GM12873 (cell line): ENCODE data around the gene DDX39B.

Experiments
- TF ChIP-seq, protein P1 (sequence below): IDR thresholded peaks from 2 replicates; pipeline ENCODE4 v1.5.1; 2012; ENCODE audit warnings: low read depth, mild to moderate bottlenecking, moderate library complexity, low read length, control low read depth; ENCODE audit not compliant: insufficient read depth; ENCODE audit errors: missing control alignments

The DDX39B gene

GRCh38 chr6:31498748-31499147 is 43.1 kb downstream of the DDX39B start:
- TF ChIP-seq, protein P1, sequence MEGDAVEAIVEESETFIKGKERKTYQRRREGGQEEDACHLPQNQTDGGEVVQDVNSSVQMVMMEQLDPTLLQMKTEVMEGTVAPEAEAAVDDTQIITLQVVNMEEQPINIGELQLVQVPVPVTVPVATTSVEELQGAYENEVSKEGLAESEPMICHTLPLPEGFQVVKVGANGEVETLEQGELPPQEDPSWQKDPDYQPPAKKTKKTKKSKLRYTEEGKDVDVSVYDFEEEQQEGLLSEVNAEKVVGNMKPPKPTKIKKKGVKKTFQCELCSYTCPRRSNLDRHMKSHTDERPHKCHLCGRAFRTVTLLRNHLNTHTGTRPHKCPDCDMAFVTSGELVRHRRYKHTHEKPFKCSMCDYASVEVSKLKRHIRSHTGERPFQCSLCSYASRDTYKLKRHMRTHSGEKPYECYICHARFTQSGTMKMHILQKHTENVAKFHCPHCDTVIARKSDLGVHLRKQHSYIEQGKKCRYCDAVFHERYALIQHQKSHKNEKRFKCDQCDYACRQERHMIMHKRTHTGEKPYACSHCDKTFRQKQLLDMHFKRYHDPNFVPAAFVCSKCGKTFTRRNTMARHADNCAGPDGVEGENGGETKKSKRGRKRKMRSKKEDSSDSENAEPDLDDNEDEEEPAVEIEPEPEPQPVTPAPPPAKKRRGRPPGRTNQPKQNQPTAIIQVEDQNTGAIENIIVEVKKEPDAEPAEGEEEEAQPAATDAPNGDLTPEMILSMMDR = no peak

- TF ChIP-seq, protein P1 = no peak
Measured at GRCh38 chr6:31497531-31498476, 44.0 kb downstream of the DDX39B start, which contains the start of gene MICB. TSS of gene MICB (plus strand) at chr6:31498145. CDS start at chr6:31498194, 49 bp downstream.

DNA sequence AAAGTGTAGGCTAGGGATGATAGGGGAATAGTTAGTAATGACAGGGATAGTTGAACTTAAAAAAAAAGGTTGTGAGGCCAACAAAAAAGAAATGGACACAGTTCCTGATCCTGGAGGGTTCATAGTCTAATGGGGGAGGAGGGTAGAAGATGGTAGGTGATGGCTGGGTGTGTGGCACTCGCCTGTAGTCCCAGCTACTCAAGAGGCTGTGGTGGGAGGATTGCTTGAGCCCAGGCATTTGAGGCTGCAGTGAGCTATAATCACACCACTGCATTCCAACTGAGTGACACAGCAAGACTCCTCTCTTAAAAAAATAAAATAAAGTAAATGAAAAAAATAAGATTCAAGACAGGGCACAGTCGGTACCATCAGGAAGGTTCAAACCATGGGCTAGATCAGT is 46.2 kb downstream of the DDX39B start:
- TF ChIP-seq, protein P1 = no peak

DNA sequence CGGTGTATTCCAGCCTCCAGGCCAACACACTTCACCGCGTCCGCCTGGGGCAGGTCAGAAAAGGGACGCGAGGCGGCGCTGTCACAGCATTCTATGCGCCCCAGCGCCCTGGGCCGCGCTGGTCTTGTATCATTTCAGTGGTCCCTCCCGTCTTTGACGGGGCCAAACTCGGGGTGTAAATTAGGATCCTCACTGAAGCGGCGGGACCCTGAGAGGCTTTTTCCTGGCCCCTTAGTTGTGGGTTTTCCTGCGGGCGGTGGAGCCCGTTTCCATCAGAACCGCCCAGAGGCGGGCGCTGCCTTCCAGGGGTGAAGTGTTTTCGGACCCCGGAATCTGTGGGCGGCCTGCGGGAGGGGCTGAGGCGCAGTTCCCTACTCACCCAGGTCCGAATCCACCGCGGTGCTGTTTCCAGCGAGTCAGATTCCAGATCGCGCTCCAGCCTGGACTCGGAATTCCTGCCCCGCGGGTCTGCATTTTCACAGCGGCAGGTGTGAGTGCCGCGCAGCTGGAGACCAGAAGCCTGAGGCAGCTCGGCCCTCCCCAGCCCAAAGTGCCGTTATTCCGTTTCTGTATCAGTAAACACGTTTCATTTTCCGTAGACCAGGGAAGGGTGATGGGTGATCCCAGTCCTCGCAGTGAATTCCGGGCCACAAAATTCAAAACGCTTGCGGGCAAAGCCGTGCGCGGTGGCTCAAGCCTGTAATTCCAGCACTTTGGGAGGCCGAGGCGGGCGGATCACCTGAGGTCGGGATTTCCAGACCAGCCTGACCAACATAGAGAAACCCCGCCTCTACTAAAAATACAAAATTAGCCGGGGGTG is 47.7 kb downstream of the DDX39B start:
- TF ChIP-seq, protein P1 = peak; percentile 98

- TF ChIP-seq, protein P1 = no peak
Measured at GRCh38 chr6:31490115-31490873, 51.5 kb downstream of the DDX39B start.

DNA sequence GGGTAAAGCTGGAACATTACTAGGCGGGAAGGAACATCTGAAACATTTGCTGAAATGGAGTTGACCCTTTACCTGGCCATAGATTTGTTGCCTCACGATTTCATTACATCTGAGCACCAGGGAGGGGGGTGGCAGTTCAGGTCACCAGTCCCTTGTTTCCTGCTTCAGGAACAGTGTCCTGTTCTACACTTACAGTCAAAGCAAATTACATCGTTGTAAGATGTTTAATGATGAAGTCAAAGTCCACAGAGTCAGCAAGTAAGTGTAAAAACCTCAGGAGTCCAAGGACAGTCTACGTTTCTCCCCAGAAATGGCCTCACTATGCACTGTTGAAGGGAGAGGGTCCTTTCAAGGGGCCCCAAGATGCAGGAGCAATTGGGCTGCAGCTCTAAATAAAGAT is 52.7 kb downstream of the DDX39B start:
- TF ChIP-seq, protein P1 = no peak
